Measurements from ENCODE around the gene PARP2.

The PARP2 gene

GRCh38 chr14:20306079-20306423 is 37.4 kb upstream of the PARP2 start:
- no peak for TF ChIP-seq NFRKB (IDR thresholded peaks at IDR 0.05)
- no peak for TF ChIP-seq ELF4 (IDR thresholded peaks at IDR 0.05)
- no peak for TF ChIP-seq FOXM1 (IDR thresholded peaks at IDR 0.05; ENCODE audit: borderline replicate concordance)
- no peak for TF ChIP-seq L3MBTL2 (conservative IDR thresholded peaks at IDR 0.05)
- no peak for TF ChIP-seq LEF1 (IDR thresholded peaks at IDR 0.05; ENCODE audit: borderline replicate concordance)
- no peak for TF ChIP-seq FOXK2 (IDR thresholded peaks at IDR 0.05)
- no peak for TF ChIP-seq HDGF (IDR thresholded peaks at IDR 0.05; ENCODE audit: borderline replicate concordance)
- TF ChIP-seq CTBP1 (IDR thresholded peaks at IDR 0.05; ENCODE audit: borderline replicate concordance) = no peak
- CTCF ChIA-PET = interaction anchor here (0.6 kb wide), 1 partner anchor 163 kb away, joined by 3 read pairs; the partner anchor contains the start of gene PNP
- no peak for DNase-seq (ENCODE audit: extremely low spot score)
- POLR2A ChIA-PET = interaction anchor here (1.3 kb wide), 1 partner anchor 22 kb away, joined by 3 read pairs; no protein-coding TSS in a partner anchor

GRCh38 chr14:20314026-20314425 is 29.4 kb upstream of the PARP2 start:
- ChIA-PET CTCF (no interaction called here), POLR2A (no interaction called here)
- TF ChIP-seq LEF1 (IDR thresholded peaks at IDR 0.05; ENCODE audit: borderline replicate concordance) (no peak), CTBP1 (IDR thresholded peaks at IDR 0.05; ENCODE audit: borderline replicate concordance) (no peak), ELF4 (IDR thresholded peaks at IDR 0.05) (no peak), SP1 (IDR thresholded peaks at IDR 0.05) (no peak), L3MBTL2 (conservative IDR thresholded peaks at IDR 0.05) (no peak), PKNOX1 (IDR thresholded peaks at IDR 0.05) (no peak)
- no peak for DNase-seq (ENCODE audit: extremely low spot score)

GRCh38 chr14:20317720-20318119 is 25.7 kb upstream of the PARP2 start:
- no peak for DNase-seq (ENCODE audit: extremely low spot score)
- TF ChIP-seq TARDBP (IDR thresholded peaks at IDR 0.05) (no peak), CTBP1 (IDR thresholded peaks at IDR 0.05; ENCODE audit: borderline replicate concordance) (no peak), ZNF384 (IDR thresholded peaks at IDR 0.05) (no peak), FOXM1 (IDR thresholded peaks at IDR 0.05; ENCODE audit: borderline replicate concordance) (no peak), ELF4 (IDR thresholded peaks at IDR 0.05) (no peak), HDGF (IDR thresholded peaks at IDR 0.05; ENCODE audit: borderline replicate concordance) (no peak), L3MBTL2 (conservative IDR thresholded peaks at IDR 0.05) (no peak), SP1 (IDR thresholded peaks at IDR 0.05) (no peak), BHLHE40 (IDR thresholded peaks at IDR 0.05; ENCODE audit: borderline replicate concordance) (no peak), ARNT (IDR thresholded peaks at IDR 0.05) (no peak)
- ChIA-PET CTCF (interaction anchor here (1.1 kb wide), 1 partner anchor 10 kb away, joined by 4 read pairs; no protein-coding TSS in a partner anchor), POLR2A (interaction anchor here (1.3 kb wide), 1 partner anchor 25 kb away, joined by 5 read pairs; the partner anchor contains the start of gene PARP2)

- ChIA-PET CTCF (interaction anchor here (0.6 to 2.0 kb wide), 9 partner anchors 10 to 282 kb away, joined by 3 to 8 read pairs (median 4); partner anchors contain the start of gene PARP2), POLR2A (interaction anchor here (1.0 to 9.7 kb wide), 5 partner anchors 15 to 354 kb away, joined by 3 to 162 read pairs (median 4); partner anchors contain the start of genes APEX1, OSGEP and PARP2)
- TF ChIP-seq SP1 (IDR thresholded peaks at IDR 0.05) (no peak), CTBP1 (IDR thresholded peaks at IDR 0.05; ENCODE audit: borderline replicate concordance) (no peak), ELF4 (IDR thresholded peaks at IDR 0.05) (no peak), L3MBTL2 (conservative IDR thresholded peaks at IDR 0.05) (no peak), FOXK2 (IDR thresholded peaks at IDR 0.05) (no peak), NFRKB (IDR thresholded peaks at IDR 0.05) (no peak), SUZ12 (IDR thresholded peaks at IDR 0.05) (no peak), FOXM1 (IDR thresholded peaks at IDR 0.05; ENCODE audit: borderline replicate concordance) (no peak), BHLHE40 (IDR thresholded peaks at IDR 0.05; ENCODE audit: borderline replicate concordance) (no peak), LEF1 (IDR thresholded peaks at IDR 0.05; ENCODE audit: borderline replicate concordance) (no peak), PKNOX1 (IDR thresholded peaks at IDR 0.05) (no peak), HDGF (IDR thresholded peaks at IDR 0.05; ENCODE audit: borderline replicate concordance) (no peak), ARNT (IDR thresholded peaks at IDR 0.05) (no peak), FOXA1 (IDR thresholded peaks at IDR 0.05) (no peak), ZNF384 (IDR thresholded peaks at IDR 0.05) (no peak), TARDBP (IDR thresholded peaks at IDR 0.05) (no peak)
- DNase-seq (ENCODE audit: extremely low spot score) = peak; percentile 35
Measured at GRCh38 chr14:20327005-20327869, 16.2 kb upstream of the PARP2 start.

GRCh38 chr14:20328705-20329104 is 14.7 kb upstream of the PARP2 start:
- ChIA-PET POLR2A (interaction anchor here (0.6 to 9.7 kb wide), 6 partner anchors 9 to 133 kb away, joined by 3 to 162 read pairs (median 3); partner anchors contain the start of genes APEX1, OSGEP, PARP2 and PIP4P1), CTCF (interaction anchor here (1.0 to 1.7 kb wide), 4 partner anchors 10 to 87 kb away, joined by 3 to 6 read pairs (median 6); partner anchors contain the start of gene PARP2)
- TF ChIP-seq ZNF384 (IDR thresholded peaks at IDR 0.05) (no peak), L3MBTL2 (conservative IDR thresholded peaks at IDR 0.05) (no peak), FOXM1 (IDR thresholded peaks at IDR 0.05; ENCODE audit: borderline replicate concordance) (no peak), SUZ12 (IDR thresholded peaks at IDR 0.05) (no peak), FOXK2 (IDR thresholded peaks at IDR 0.05) (no peak), TARDBP (IDR thresholded peaks at IDR 0.05) (no peak), PKNOX1 (IDR thresholded peaks at IDR 0.05) (no peak), NFRKB (IDR thresholded peaks at IDR 0.05) (no peak), LEF1 (IDR thresholded peaks at IDR 0.05; ENCODE audit: borderline replicate concordance) (no peak), ARNT (IDR thresholded peaks at IDR 0.05) (no peak), BHLHE40 (IDR thresholded peaks at IDR 0.05; ENCODE audit: borderline replicate concordance) (no peak), SP1 (IDR thresholded peaks at IDR 0.05) (no peak), CTBP1 (IDR thresholded peaks at IDR 0.05; ENCODE audit: borderline replicate concordance) (no peak), HDGF (IDR thresholded peaks at IDR 0.05; ENCODE audit: borderline replicate concordance) (no peak), ELF4 (IDR thresholded peaks at IDR 0.05) (no peak), FOXA1 (IDR thresholded peaks at IDR 0.05) (no peak)
- no peak for DNase-seq (ENCODE audit: extremely low spot score)
